Measurements from ENCODE around the gene KIF2B. TPM values are rescaled to one million over a fixed set of nuclear protein-coding genes. Genes with fewer than 3 reads are reported as not detected.
"Not testable (repeated sequence)": the region's sequence is repeated elsewhere in the genome, so short reads cannot be mapped to it uniquely, and the experiment has no call there.

The KIF2B gene
- total and polyA plus RNA-seq, 3 experiments from 2014 or later = not detected

DNA sequence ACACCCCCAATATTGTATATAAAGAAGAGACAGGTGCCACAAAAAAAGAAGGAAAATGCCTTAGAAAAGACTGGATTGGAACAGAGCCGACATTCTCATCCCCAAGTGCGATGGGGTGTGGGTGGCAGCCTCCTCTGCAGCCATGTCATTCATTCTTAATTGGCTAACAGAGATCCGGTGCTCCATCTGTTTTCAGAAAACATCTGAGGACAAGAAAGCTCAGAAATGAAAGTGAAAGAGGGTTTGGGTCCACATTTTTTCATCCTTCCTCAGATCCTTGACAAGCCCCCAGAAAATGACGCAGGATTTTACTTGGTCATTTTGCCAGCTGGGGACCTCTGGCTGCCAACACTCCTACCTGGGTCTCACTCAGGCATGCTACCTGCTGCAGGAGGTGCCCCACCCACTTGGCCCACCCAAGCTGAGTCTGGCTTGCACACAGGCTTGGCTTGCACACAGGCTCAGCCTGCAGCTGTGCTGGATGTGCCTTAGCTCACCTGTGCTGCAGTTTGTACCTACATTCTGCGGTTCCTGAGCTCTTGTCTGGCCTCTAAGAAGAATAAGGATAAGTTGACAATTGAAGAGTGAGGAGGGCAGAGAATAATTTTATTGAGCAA lies 21.9 kb downstream of the KIF2B start:
- Histone ChIP-seq H3K4me1 (ENCODE audit: insufficient read depth, low read length) (no peaks in the 10 kb centered on the region), H3K27ac (ENCODE audit: low read depth, low read length) (no peak overlapping the region), H3K27me3 (ENCODE audit: insufficient read depth, low read length, poor library complexity, severe bottlenecking) (no peaks in the 10 kb centered on the region), H3K4me3 (ENCODE audit: low read length) (no peak overlapping the region), H3K36me3 (ENCODE audit: insufficient read depth, low read length) (no peaks in the 10 kb centered on the region), H3K9me3 (ENCODE audit: low read length) (no peaks in the 10 kb centered on the region)
- no peak overlapping the region for H3K27ac Mint-ChIP-seq
- H3K36me3 Mint-ChIP-seq = no peaks in the 10 kb centered on the region
- H3K27me3 Mint-ChIP-seq = no peaks in the 10 kb centered on the region
- DNase-seq = no peak
- POLR2A ChIA-PET = no interaction called here
- no peaks in the 10 kb centered on the region for H3K4me1 Mint-ChIP-seq
- H3K4me3 Mint-ChIP-seq = no peak overlapping the region
- CTCF ChIA-PET = no interaction called here
- peaks cover 5 to 16% (median 8%) of the 10 kb centered on the region in 5 donors for H3K9me3 Mint-ChIP-seq

DNA sequence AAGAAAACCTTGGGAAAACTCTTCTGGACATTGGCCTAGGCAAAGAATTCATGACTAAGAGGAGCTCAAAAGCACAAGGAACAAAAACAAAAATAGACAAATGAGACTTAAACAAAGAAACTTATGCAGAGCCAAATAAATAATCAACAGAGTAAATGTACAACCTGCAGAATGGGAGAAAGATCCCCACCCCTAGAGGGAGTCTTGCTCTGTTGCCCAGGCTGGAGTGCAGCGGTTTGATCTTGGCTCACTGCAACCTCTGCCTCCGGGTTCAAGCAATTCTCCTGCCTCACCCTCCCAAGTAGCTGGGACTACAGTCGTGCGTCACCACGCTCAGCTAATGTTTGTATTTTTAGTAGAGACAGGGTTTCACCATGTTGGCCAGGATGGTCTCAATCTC lies 48.4 kb downstream of the KIF2B start:
- CTCF ChIA-PET; H3K27ac Mint-ChIP-seq; H3K4me3 ChIP-seq (ENCODE audit: low read length); H3K9me3 ChIP-seq (ENCODE audit: low read length); H3K27me3 ChIP-seq (ENCODE audit: insufficient read depth, low read length, poor library complexity, severe bottlenecking); H3K4me1 ChIP-seq (ENCODE audit: insufficient read depth, low read length); H3K4me3 Mint-ChIP-seq; H3K36me3 ChIP-seq (ENCODE audit: insufficient read depth, low read length); DNase-seq; POLR2A ChIA-PET; H3K27ac ChIP-seq (ENCODE audit: low read depth, low read length); H3K4me1 Mint-ChIP-seq; H3K27me3 Mint-ChIP-seq; H3K36me3 Mint-ChIP-seq: not testable (repeated sequence)
- H3K9me3 Mint-ChIP-seq = peaks cover 3 to 15% (median 9%) of the 10 kb centered on the region in 5 donors
